HUES48 (cell line): ENCODE data around the gene LRP5.
"Not testable (repeated sequence)": the region's sequence is repeated elsewhere in the genome, so short reads cannot be mapped to it uniquely, and the experiment has no call there.

Experiments
- H3K27ac ChIP-seq: one replicate; pipeline ENCODE4 v1.7.0; 2013; ENCODE audit warnings: low read depth, low read length, inconsistent platforms
- H3K27me3 ChIP-seq: 2 replicates; pipeline ENCODE4 v1.6.1; 2013; ENCODE audit warnings: mild to moderate bottlenecking, low read length; ENCODE audit not compliant: control insufficient read depth, insufficient read depth
- H3K36me3 ChIP-seq: 2 replicates; pipeline ENCODE4 v1.6.1; 2013; ENCODE audit warnings: low read length; ENCODE audit not compliant: control insufficient read depth, insufficient read depth
- H3K4me1 ChIP-seq: 2 replicates; pipeline ENCODE4 v1.6.1; 2013; ENCODE audit warnings: mild to moderate bottlenecking, low read length; ENCODE audit not compliant: control insufficient read depth, insufficient read depth
- H3K4me3 ChIP-seq: 2 replicates; pipeline ENCODE4 v1.5.1; 2013; ENCODE audit warnings: mild to moderate bottlenecking, low read depth, low read length
- H3K9ac ChIP-seq: 2 replicates; pipeline ENCODE4 v1.6.1; 2013; ENCODE audit warnings: mild to moderate bottlenecking, low read depth, low read length, moderate library complexity
- H3K9me3 ChIP-seq: 2 replicates; pipeline ENCODE4 v1.6.1; 2013; ENCODE audit warnings: low read length; ENCODE audit not compliant: control insufficient read depth, insufficient read depth

The LRP5 gene

DNA sequence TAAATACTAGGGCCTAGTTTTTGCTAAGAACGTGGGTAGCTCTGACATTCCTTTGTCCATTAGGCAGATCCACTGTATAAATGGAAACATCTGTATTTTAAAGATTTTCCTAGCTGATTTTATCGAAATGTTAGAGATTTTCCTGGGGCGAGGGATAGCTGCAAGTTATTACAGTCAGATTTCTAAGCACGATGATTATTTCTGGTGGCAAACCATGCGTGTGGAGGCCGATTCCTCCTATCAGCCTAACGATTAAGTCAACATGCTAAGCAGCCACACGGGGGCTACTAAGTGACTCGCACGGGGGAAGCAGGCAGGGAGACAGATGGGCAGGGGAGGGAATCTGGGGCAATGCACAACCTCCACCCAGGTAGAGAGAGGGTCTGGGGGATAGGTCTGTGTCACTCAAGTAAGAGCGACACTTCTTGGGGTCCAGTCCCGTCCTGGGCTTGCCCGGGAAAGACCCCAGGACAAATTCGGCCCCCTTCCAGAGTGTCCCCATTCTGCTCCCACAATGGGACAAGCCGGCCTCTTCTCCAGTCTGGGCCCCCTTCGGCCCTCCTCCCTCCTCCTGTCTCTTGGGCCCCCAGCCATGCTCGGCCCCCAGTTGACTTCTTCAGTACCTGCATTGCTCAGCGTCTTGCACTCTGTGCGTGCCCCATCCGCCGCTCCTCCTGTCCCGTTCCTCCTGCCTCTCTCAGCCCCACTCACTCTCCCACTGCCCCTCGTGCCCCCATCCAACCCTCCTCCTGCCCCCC lies 41.2 kb upstream of the LRP5 start:
- Histone ChIP-seq H3K4me1 (peaks cover 6% of the 10 kb centered on the region), H3K36me3 (peaks cover 19% of the 10 kb centered on the region)

GRCh38 chr11:68271781-68272608 lies 40.4 kb upstream of the LRP5 start, which contains the start of gene C11orf24:
Gene C11orf24 (minus strand): TSS chr11:68271973. CDS start chr11:68263767, 8,206 bp downstream.
- Histone ChIP-seq H3K36me3 (peaks cover 11% of the 10 kb centered on the region), H3K27ac (peak within 1 kb of the TSS; percentile 86), H3K4me3 (peak within 1 kb of the TSS; percentile 88), H3K9ac (peak within 1 kb of the TSS; percentile 86), H3K27me3 (no peaks in the 10 kb centered on the region), H3K9me3 (no peaks in the 10 kb centered on the region), H3K4me1 (peaks cover 6% of the 10 kb centered on the region)

More for the DNA sequence above, 41.2 kb upstream of the LRP5 start:
- H3K27ac ChIP-seq: peak overlapping the region; percentile 69
- peak overlapping the region; percentile 55 for H3K9ac ChIP-seq
- H3K4me3 ChIP-seq: peak overlapping the region; percentile 88
- no peaks in the 10 kb centered on the region for H3K27me3 ChIP-seq
- no peaks in the 10 kb centered on the region for H3K9me3 ChIP-seq

GRCh38 chr11:68273026-68273738 lies 39.2 kb upstream of the LRP5 start:
- H3K4me1 ChIP-seq: peaks cover 6% of the 10 kb centered on the region

GRCh38 chr11:68274306-68274705 lies 38.1 kb upstream of the LRP5 start:
- Histone ChIP-seq H3K27ac (no peak overlapping the region), H3K4me1 (peaks cover 6% of the 10 kb centered on the region), H3K36me3 (no peaks in the 10 kb centered on the region), H3K4me3 (no peak overlapping the region), H3K27me3 (no peaks in the 10 kb centered on the region), H3K9me3 (no peaks in the 10 kb centered on the region), H3K9ac (no peak overlapping the region)

More at GRCh38 chr11:68273026-68273738, 39.2 kb upstream of the LRP5 start:
- Histone ChIP-seq H3K9me3 (no peaks in the 10 kb centered on the region), H3K4me3 (peak overlapping the region; percentile 88; the same call in 1 of the 2 replicates), H3K27ac (no peak overlapping the region), H3K27me3 (no peaks in the 10 kb centered on the region), H3K9ac (no peak overlapping the region), H3K36me3 (no peaks in the 10 kb centered on the region)

DNA sequence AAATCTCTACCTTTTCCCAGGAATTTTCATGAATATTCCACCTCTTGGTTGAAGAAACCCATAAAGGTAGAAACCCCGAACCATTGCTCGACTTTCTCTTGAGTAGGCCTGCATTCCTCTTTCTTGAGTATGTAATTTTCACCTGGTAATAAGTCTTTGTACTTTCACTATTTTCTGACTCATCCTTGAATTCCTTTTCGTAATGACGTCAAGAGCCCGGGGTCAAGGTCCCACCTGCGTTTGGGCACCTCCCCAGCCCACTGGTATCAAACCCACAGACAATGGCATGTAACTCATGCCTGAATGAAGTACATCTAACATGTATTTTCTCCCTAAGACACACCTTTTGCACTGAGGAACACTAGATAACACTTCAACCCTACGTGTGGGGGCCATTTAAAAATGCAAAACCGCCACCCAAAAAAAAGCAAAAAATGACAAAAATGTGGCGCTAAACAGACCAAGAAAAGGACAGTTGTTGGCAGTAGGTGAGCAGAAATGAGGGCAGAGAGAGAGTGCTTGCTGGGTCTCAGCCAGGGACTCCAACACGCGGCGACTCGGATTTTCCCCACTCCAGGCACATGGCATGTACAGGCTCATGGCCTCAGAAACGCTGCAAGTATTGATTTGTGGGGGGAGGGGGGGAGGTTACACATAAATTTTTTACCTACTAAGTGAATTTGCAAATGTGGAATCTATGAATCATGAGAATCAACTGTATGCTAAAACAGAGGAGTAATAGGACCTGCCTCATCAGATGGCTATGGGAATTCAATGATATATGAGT lies 36.5 kb upstream of the LRP5 start:
- Histone ChIP-seq H3K4me3 (no peak overlapping the region), H3K36me3 (no peaks in the 10 kb centered on the region), H3K9ac (no peak overlapping the region), H3K4me1 (peaks cover 1% of the 10 kb centered on the region), H3K27me3 (no peaks in the 10 kb centered on the region), H3K9me3 (no peaks in the 10 kb centered on the region), H3K27ac (no peak overlapping the region)

- no peaks in the 10 kb centered on the region for H3K4me1 ChIP-seq
- H3K9ac ChIP-seq: no peak overlapping the region
- no peaks in the 10 kb centered on the region for H3K9me3 ChIP-seq
- no peaks in the 10 kb centered on the region for H3K36me3 ChIP-seq
- H3K4me3 ChIP-seq: no peak overlapping the region
- no peaks in the 10 kb centered on the region for H3K27me3 ChIP-seq
- H3K27ac ChIP-seq: no peak overlapping the region
Observed at GRCh38 chr11:68276861-68277260, 35.5 kb upstream of the LRP5 start.

- no peak overlapping the region for H3K27ac ChIP-seq
- H3K9me3 ChIP-seq: no peaks in the 10 kb centered on the region
- H3K36me3 ChIP-seq: no peaks in the 10 kb centered on the region
- H3K27me3 ChIP-seq: no peaks in the 10 kb centered on the region
- H3K9ac ChIP-seq: no peak overlapping the region
- no peak overlapping the region for H3K4me3 ChIP-seq
- no peaks in the 10 kb centered on the region for H3K4me1 ChIP-seq
Observed at GRCh38 chr11:68279676-68280075, 32.7 kb upstream of the LRP5 start.

- no peaks in the 10 kb centered on the region for H3K4me1 ChIP-seq
- no peaks in the 10 kb centered on the region for H3K27me3 ChIP-seq
- H3K36me3 ChIP-seq: no peaks in the 10 kb centered on the region
- H3K9me3 ChIP-seq: no peaks in the 10 kb centered on the region
- no peak overlapping the region for H3K27ac ChIP-seq
- H3K4me3 ChIP-seq: no peak overlapping the region
- no peak overlapping the region for H3K9ac ChIP-seq
Observed at GRCh38 chr11:68282141-68282860, 30.1 kb upstream of the LRP5 start.

DNA sequence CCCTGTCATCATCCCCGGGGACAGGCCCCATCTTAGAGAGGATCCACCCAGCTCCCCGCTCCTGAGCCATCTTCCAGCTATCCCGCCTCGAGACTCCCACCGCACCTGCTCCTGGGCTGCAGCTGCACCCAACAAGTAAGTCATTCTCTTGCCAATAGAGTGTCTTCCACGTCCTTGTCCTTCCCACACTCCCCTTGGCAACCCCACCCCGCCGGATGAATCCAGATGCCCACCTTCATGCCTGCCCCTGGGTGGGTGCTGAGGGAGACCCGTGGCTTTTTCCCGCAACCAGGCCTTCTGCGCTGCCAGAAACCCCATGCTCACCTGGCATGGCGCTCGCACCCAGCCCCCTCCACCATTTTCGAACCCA lies 29.5 kb upstream of the LRP5 start:
- no peaks in the 10 kb centered on the region for H3K27me3 ChIP-seq
- H3K9ac ChIP-seq: no peak overlapping the region
- H3K9me3 ChIP-seq: no peaks in the 10 kb centered on the region

GRCh38 chr11:68284588-68284987 lies 27.8 kb upstream of the LRP5 start:
- not testable (repeated sequence) for H3K4me1 ChIP-seq, H3K4me3 ChIP-seq, H3K36me3 ChIP-seq, H3K27me3 ChIP-seq, H3K9me3 ChIP-seq, H3K9ac ChIP-seq, H3K27ac ChIP-seq

More for the DNA sequence above, 29.5 kb upstream of the LRP5 start:
- Histone ChIP-seq H3K36me3 (no peaks in the 10 kb centered on the region), H3K4me1 (no peaks in the 10 kb centered on the region), H3K27ac (no peak overlapping the region), H3K4me3 (no peak overlapping the region)
